C4-2B (cell line): ENCODE results near the gene EXOC3L1.

Experiments
- H3K27ac ChIP-seq: fragments of 450-650 bp; 2 replicates; pipeline ENCODE4 v1.5.1; 2017
- CTCF ChIP-seq: fragments of 450-650 bp; conservative IDR thresholded peaks from 2 replicates; pipeline ENCODE4 v1.5.1; 2017; ENCODE audit warnings: mild to moderate bottlenecking
- ZFX ChIP-seq: fragments of 450-650 bp; IDR thresholded peaks from 2 replicates; pipeline ENCODE4 v1.6.1; 2017

Gene EXOC3L1

GRCh38 chr16:67165121-67166078 lies 24.5 kb downstream of the EXOC3L1 start:
- no peak for TF ChIP-seq CTCF
- no peak for TF ChIP-seq ZFX
- peak overlapping the region; percentile 62 for H3K27ac ChIP-seq

GRCh38 chr16:67164599-67165061 lies 25.3 kb downstream of the EXOC3L1 start, which contains the start of gene HSF4:
TSS of gene HSF4 (plus strand) at chr16:67164745. CDS start at chr16:67164812, 67 bp downstream.
- H3K27ac ChIP-seq: peak within 1 kb of the TSS; percentile 62
- TF ChIP-seq CTCF (no peak), ZFX (no peak)

GRCh38 chr16:67163999-67164558 lies 25.9 kb downstream of the EXOC3L1 start:
- TF ChIP-seq CTCF: no peak
- TF ChIP-seq ZFX: no peak
- H3K27ac ChIP-seq: peak overlapping the region; percentile 62; the same call in 1 of the 2 replicates

- TF ChIP-seq CTCF: no peak
- TF ChIP-seq ZFX: no peak
- H3K27ac ChIP-seq: no peak overlapping the region; the same call in 1 of the 2 replicates
Observed at GRCh38 chr16:67163164-67163998, 26.6 kb downstream of the EXOC3L1 start.

- TF ChIP-seq CTCF (no peak), ZFX (no peak)
- H3K27ac ChIP-seq: peak overlapping the region; percentile 90
Observed at GRCh38 chr16:67162506-67163163, 27.3 kb downstream of the EXOC3L1 start.

GRCh38 chr16:67161595-67162058 lies 28.3 kb downstream of the EXOC3L1 start:
- peak overlapping the region; percentile 90 for H3K27ac ChIP-seq
- TF ChIP-seq CTCF: no peak
- TF ChIP-seq ZFX: no peak
